Pancreas (tissue), 10 donors: ENCODE measurements around the gene CAMTA2. TPM values are rescaled to one million over a fixed set of nuclear protein-coding genes. Genes with fewer than 3 reads are reported as not detected.
"Not testable (repeated sequence)": the region's sequence is repeated elsewhere in the genome, so short reads cannot be mapped to it uniquely, and the experiment has no call there.

Source experiments
- ATAC-seq, 4 donors: fragments of 200-7000 bp; cut with Tn5 transposase; one replicate each; pipeline versions ENCODE4 v1.8.0 to v1.9.1; 2020; ENCODE audit warnings: mild to moderate bottlenecking in 4 of 4, moderate library complexity in 4 of 4
- DNase-seq, 6 donors: peaks; one replicate each; pipeline ENCODE4 v3.0.0-alpha.2; 2020
- FAIRE-seq: peaks from 2 replicates; lab custom pipeline; 2012; peaks lifted over from hg19 to GRCh38; lab: Jason Lieb, UNC
- H3K27ac ChIP-seq, 4 donors: fragments of 200-600 bp; sonication (generic); 1 replicate in 3 of 4; 2 replicates in 1 of 4; pipeline versions ENCODE4 v1.5.0 to v1.8.0; 2020
- H3K27me3 ChIP-seq, 4 donors: fragments of 200-600 bp; one replicate each; pipeline ENCODE4 v1.8.0; 2021
- H3K36me3 ChIP-seq, 3 donors: fragments of 200-600 bp; sonication (generic) in 1 of 3; one replicate each; pipeline versions ENCODE4 v1.5.0 to v1.8.0; 2020 to 2021
- H3K4me1 ChIP-seq, 3 donors: fragments of 200-600 bp; one replicate each; pipeline ENCODE4 v1.8.0; 2021
- H3K4me3 ChIP-seq, 4 donors: fragments of 200-600 bp; sonication (generic) in 2 of 4; one replicate each; pipeline versions ENCODE4 v1.5.0 to v1.8.0; 2020 to 2021
- H3K9me3 ChIP-seq, 4 donors: fragments of 200-600 bp; one replicate each; pipeline ENCODE4 v1.8.0; 2021
- CTCF ChIP-seq, 4 donors: fragments of 200-600 bp; sonication (generic) in 3 of 4; IDR thresholded peaks; one replicate each; pipeline versions ENCODE4 v1.5.0 to v1.8.0; 2021; ENCODE audit warnings: antibody characterized with exemption in 4 of 4
- WGBS, 2 donors: extraction: QIAGEN DNeasy Blood & Tissue Kit; methylation state at CpG; one replicate each; pipeline ENCODE4 v1.1.7; 2013; 5-methylcytosine and 5-hydroxymethylcytosine counted together
- intact Hi-C, 3 donors: fragments of 100-400 bp; cut with DNase I; formaldehyde crosslinking; loops; one replicate each; pipeline versions ENCODE4 v1.11.1 to v1.14.2; 2022
- polyA plus RNA-seq, 2 donors: library from polyadenylated mRNA; stranded (reverse); fragments of 200-250 nt; gene quantifications; one replicate each; pipeline ENCODE4 v1.2.3, GENCODE V29; 2013
- total RNA-seq, 6 donors: library from RNA; stranded (reverse); fragmentation: NEBNext Ultra II Directional in 4 of 6; extraction: Animal tissue kit (Norgen Biotek cat#: 25700) in 4 of 6; gene quantifications; one replicate each; pipeline versions ENCODE4 v1.2.1 to v1.2.4, GENCODE V29; 2021 to 2023
- donor health status: healthy with polysubstance abuse.
- donor health status: DM: no; HTN: no; CAD: no; lungs with moderate emphysema.
- donor health status: DM: no; HTN: no; CAD: no.
- donor health status: control.
- donor health status: control.
- donor health status: Bipolar disorder and iron deficiency.
- donor health status: DM: yes; HTN: yes; CAD: no.
- donor health status: DM: no; HTN: no; CAD: no.
- donor health status: DM: no; HTN: no; CAD: no.
- donor health status: DM: yes; HTN: yes; CAD: no.

The CAMTA2 gene
- total and polyA plus RNA-seq, 8 donors = 13.6 to 86.3 (median 20.7) TPM

- Histone ChIP-seq H3K9me3 (no peaks in the 10 kb centered on the region), H3K36me3 (no peaks in the 10 kb centered on the region), H3K4me1 (peaks cover 0 to 3% (median 0%) of the 10 kb centered on the region in 3 donors), H3K4me3 (no peak within 1 kb of the TSS), H3K27me3 (no peaks in the 10 kb centered on the region), H3K27ac (no peak within 1 kb of the TSS)
- 81 to 82% methylated on average over 13 to 14 of the region's 14 CpGs for WGBS, 2 donors
- TF ChIP-seq CTCF (IDR thresholded peaks at IDR 0.05) = no peak
- intact Hi-C loops = loop anchor here in 1 of 3 donors (10.0 kb wide), 1 partner anchor 53 kb away; the partner anchor contains the start of gene CAMTA2
- DNase-seq (peak in 1 of 6 donors; percentile 1), ATAC-seq (peak in 1 of 4 donors; percentile 38), FAIRE-seq (no peak)
These were observed 55.5 kb downstream of the CAMTA2 start, which contains the start of gene GP1BA for GRCh38 chr17:4931963-4932362. GP1BA (plus strand) TSS chr17:4932277; CDS start chr17:4932605, 328 bp downstream.

GRCh38 chr17:4928881-4929280, 58.6 kb downstream of the CAMTA2 start:
- no peaks in the 10 kb centered on the region for H3K27me3 ChIP-seq
- peak in 1 of 6 donors; percentile 3 for DNase-seq
- H3K9me3 ChIP-seq = no peaks in the 10 kb centered on the region
- no peak overlapping the region for H3K27ac ChIP-seq
- TF ChIP-seq CTCF (IDR thresholded peaks at IDR 0.05) = no peak
- ATAC-seq = no peak
- no peaks in the 10 kb centered on the region for H3K36me3 ChIP-seq
- intact Hi-C loops = no loop called here
- FAIRE-seq = no peak
- 94 to 96% methylated on average over 18 of the region's 18 CpGs for WGBS, 2 donors
- H3K4me1 ChIP-seq = no peaks in the 10 kb centered on the region
- no peak overlapping the region for H3K4me3 ChIP-seq

- 77% methylated on average over 24 of the region's 24 CpGs for WGBS, 2 donors
- H3K9me3 ChIP-seq, H3K27ac ChIP-seq, FAIRE-seq, H3K36me3 ChIP-seq, intact Hi-C loops, H3K4me1 ChIP-seq, H3K27me3 ChIP-seq, H3K4me3 ChIP-seq, ATAC-seq: not testable (repeated sequence)
- peak in 1 of 6 donors; percentile 13 for DNase-seq
These were observed 60.7 kb downstream of the CAMTA2 start for GRCh38 chr17:4926577-4927335.

- no peak for ATAC-seq
- 87 to 89% methylated on average over 4 of the region's 4 CpGs for WGBS, 2 donors
- no peak overlapping the region for H3K27ac ChIP-seq
- no peak for FAIRE-seq
- no peak overlapping the region for H3K4me3 ChIP-seq
- DNase-seq = no peak
- intact Hi-C loops = no loop called here
- no peak for TF ChIP-seq CTCF (IDR thresholded peaks at IDR 0.05)
- no peaks in the 10 kb centered on the region for H3K27me3 ChIP-seq
- H3K9me3 ChIP-seq = no peaks in the 10 kb centered on the region
- H3K4me1 ChIP-seq = no peaks in the 10 kb centered on the region
- no peaks in the 10 kb centered on the region for H3K36me3 ChIP-seq
These were observed 66.2 kb downstream of the CAMTA2 start for GRCh38 chr17:4921320-4921719.

GRCh38 chr17:4920351-4921048, 67.0 kb downstream of the CAMTA2 start:
- FAIRE-seq (no peak), DNase-seq (no peak), ATAC-seq (peak in 1 of 4 donors; percentile 40)
- H3K36me3 ChIP-seq = no peaks in the 10 kb centered on the region
- H3K27ac ChIP-seq = no peak overlapping the region
- no peaks in the 10 kb centered on the region for H3K4me1 ChIP-seq
- no peaks in the 10 kb centered on the region for H3K27me3 ChIP-seq
- intact Hi-C loops = no loop called here
- TF ChIP-seq CTCF (IDR thresholded peaks at IDR 0.05) = no peak
- 77 to 81% methylated on average over 10 of the region's 10 CpGs for WGBS, 2 donors
- no peak overlapping the region for H3K4me3 ChIP-seq
- no peaks in the 10 kb centered on the region for H3K9me3 ChIP-seq
